Activated CD4-positive, alpha-beta memory T cell treated with anti-CD3 and anti-CD28 coated beads for 36 hours (primary cell): ENCODE results near the gene SPECC1L. TPM values are rescaled to one million over a fixed set of nuclear protein-coding genes. Genes with fewer than 3 reads are reported as not detected.

Experiments
- CTCF ChIA-PET: fragments of 350-600 bp; sonication (Branson Sonifier 250); formaldehyde crosslinking; loops from one replicate; lab custom pipeline; 2021; ENCODE audit warnings: antibody characterized with exemption, inconsistent platforms; lab: Charles Lee
- POLR2A ChIA-PET: fragments of 350-600 bp; sonication (Branson Sonifier 250); formaldehyde crosslinking; loops from one replicate; lab custom pipeline; 2021; ENCODE audit warnings: antibody characterized with exemption; lab: Charles Lee
- DNase-seq: peaks from one replicate; pipeline ENCODE4 v3.0.0-alpha.2; 2020
- H3K27ac Mint-ChIP-seq: one replicate; pipeline ENCODE4 v1.8.0; 2021; ENCODE audit warnings: mixed read lengths
- H3K27me3 Mint-ChIP-seq: one replicate; pipeline ENCODE4 v1.8.0; 2021; ENCODE audit warnings: mixed read lengths
- H3K36me3 Mint-ChIP-seq: one replicate; pipeline ENCODE4 v1.8.0; 2021; ENCODE audit warnings: mixed read lengths
- H3K4me1 Mint-ChIP-seq: one replicate; pipeline ENCODE4 v1.8.0; 2021; ENCODE audit warnings: low read depth, mixed read lengths
- H3K4me3 Mint-ChIP-seq: one replicate; pipeline ENCODE4 v1.8.0; 2021; ENCODE audit warnings: mild to moderate bottlenecking, mixed read lengths
- H3K9me3 Mint-ChIP-seq: one replicate; pipeline ENCODE4 v1.8.0; 2021; ENCODE audit warnings: mixed read lengths
- intact Hi-C: fragments of 100-400 bp; cut with micrococcal nuclease; formaldehyde crosslinking; loops from one replicate; pipeline ENCODE4 v1.15.1; 2023
- total RNA-seq, 2 experiments: library from RNA; stranded (reverse); gene quantifications; one replicate each; pipeline ENCODE4 v1.2.3, GENCODE V29; 2021

The SPECC1L gene
- total RNA-seq, 2 experiments from 2014 or later: 27.7 to 34.3 TPM

GRCh38 chr22:24417200-24417599 lies 146.6 kb downstream of the SPECC1L start:
- Mint-ChIP-seq H3K27ac (no peak overlapping the region), H3K36me3 (peaks cover 2% of the 10 kb centered on the region), H3K27me3 (peaks cover 2% of the 10 kb centered on the region), H3K4me3 (no peak overlapping the region), H3K9me3 (no peaks in the 10 kb centered on the region), H3K4me1 (no peaks in the 10 kb centered on the region)
- intact Hi-C loops: no loop called here
- no peak for DNase-seq
- ChIA-PET CTCF (interaction anchor here (0.8 to 1.6 kb wide), 3 partner anchors 85 to 109 kb away, joined by 3 to 6 read pairs (median 3); no protein-coding TSS in a partner anchor), POLR2A (no interaction called here)

GRCh38 chr22:24417901-24418641 lies 147.4 kb downstream of the SPECC1L start:
- intact Hi-C loops: no loop called here
- peaks cover 2% of the 10 kb centered on the region for H3K36me3 Mint-ChIP-seq
- ChIA-PET POLR2A (no interaction called here), CTCF (interaction anchor here (0.5 to 1.6 kb wide), 3 partner anchors 94 to 108 kb away, joined by 3 to 4 read pairs (median 3); no protein-coding TSS in a partner anchor)
- no peaks in the 10 kb centered on the region for H3K9me3 Mint-ChIP-seq
- peaks cover 5% of the 10 kb centered on the region for H3K27me3 Mint-ChIP-seq
- no peaks in the 10 kb centered on the region for H3K4me1 Mint-ChIP-seq
- DNase-seq: no peak
- no peak overlapping the region for H3K4me3 Mint-ChIP-seq
- no peak overlapping the region for H3K27ac Mint-ChIP-seq

GRCh38 chr22:24418786-24419474 lies 148.3 kb downstream of the SPECC1L start:
- Mint-ChIP-seq H3K27ac (no peak overlapping the region), H3K4me1 (no peaks in the 10 kb centered on the region), H3K36me3 (peaks cover 2% of the 10 kb centered on the region), H3K27me3 (peaks cover 5% of the 10 kb centered on the region), H3K4me3 (no peak overlapping the region), H3K9me3 (no peaks in the 10 kb centered on the region)
- DNase-seq: no peak
- CTCF ChIA-PET: interaction anchor here (1.6 kb wide), 1 partner anchor 107 kb away, joined by 3 read pairs; no protein-coding TSS in a partner anchor
- POLR2A ChIA-PET: no interaction called here
- intact Hi-C loops: no loop called here

GRCh38 chr22:24419475-24419850 lies 148.8 kb downstream of the SPECC1L start:
- Mint-ChIP-seq H3K4me1 (no peaks in the 10 kb centered on the region), H3K27me3 (peaks cover 5% of the 10 kb centered on the region), H3K9me3 (no peaks in the 10 kb centered on the region), H3K27ac (no peak overlapping the region), H3K4me3 (no peak overlapping the region), H3K36me3 (peaks cover 2% of the 10 kb centered on the region)
- intact Hi-C loops: no loop called here
- no peak for DNase-seq
- POLR2A ChIA-PET: no interaction called here
- CTCF ChIA-PET: interaction anchor here (1.3 to 1.6 kb wide), 2 partner anchors 106 to 109 kb away, joined by 3 to 5 read pairs; no protein-coding TSS in a partner anchor

GRCh38 chr22:24420072-24420976 lies 149.7 kb downstream of the SPECC1L start:
- no peak for DNase-seq
- H3K27ac Mint-ChIP-seq: no peak overlapping the region
- POLR2A ChIA-PET: no interaction called here
- peaks cover 5% of the 10 kb centered on the region for H3K27me3 Mint-ChIP-seq
- H3K36me3 Mint-ChIP-seq: peaks cover under 1% of the 10 kb centered on the region
- H3K9me3 Mint-ChIP-seq: no peaks in the 10 kb centered on the region
- peaks cover under 1% of the 10 kb centered on the region for H3K4me1 Mint-ChIP-seq
- CTCF ChIA-PET: interaction anchor here (1.3 to 8.8 kb wide), 3 partner anchors 85 to 109 kb away, joined by 5 to 102 read pairs (median 13); no protein-coding TSS in a partner anchor
- H3K4me3 Mint-ChIP-seq: no peak overlapping the region
- intact Hi-C loops: no loop called here

GRCh38 chr22:24420977-24421343 lies 150.3 kb downstream of the SPECC1L start:
- H3K4me3 Mint-ChIP-seq: no peak overlapping the region
- H3K4me1 Mint-ChIP-seq: peaks cover 7% of the 10 kb centered on the region
- intact Hi-C loops: loop anchor here (1.0 kb wide), 2 partner anchors 82 to 104 kb away; no protein-coding TSS in a partner anchor
- ChIA-PET POLR2A (no interaction called here), CTCF (interaction anchor here (0.9 to 8.8 kb wide), 5 partner anchors 18 to 101 kb away, joined by 3 to 102 read pairs (median 12); no protein-coding TSS in a partner anchor)
- H3K27ac Mint-ChIP-seq: no peak overlapping the region
- H3K9me3 Mint-ChIP-seq: no peaks in the 10 kb centered on the region
- no peaks in the 10 kb centered on the region for H3K36me3 Mint-ChIP-seq
- DNase-seq: no peak
- H3K27me3 Mint-ChIP-seq: peaks cover 5% of the 10 kb centered on the region

GRCh38 chr22:24421428-24421931 lies 150.8 kb downstream of the SPECC1L start:
- POLR2A ChIA-PET: no interaction called here
- intact Hi-C loops: loop anchor here (1.0 kb wide), 2 partner anchors 82 to 104 kb away; no protein-coding TSS in a partner anchor
- no peaks in the 10 kb centered on the region for H3K36me3 Mint-ChIP-seq
- peaks cover 5% of the 10 kb centered on the region for H3K27me3 Mint-ChIP-seq
- H3K9me3 Mint-ChIP-seq: no peaks in the 10 kb centered on the region
- CTCF ChIA-PET: interaction anchor here (0.9 to 8.8 kb wide), 8 partner anchors 10 to 109 kb away, joined by 3 to 102 read pairs (median 9); no protein-coding TSS in a partner anchor
- H3K4me3 Mint-ChIP-seq: no peak overlapping the region
- peaks cover 12% of the 10 kb centered on the region for H3K4me1 Mint-ChIP-seq
- H3K27ac Mint-ChIP-seq: no peak overlapping the region
- peak; percentile 50 for DNase-seq

- no peaks in the 10 kb centered on the region for H3K9me3 Mint-ChIP-seq
- DNase-seq: no peak
- H3K27me3 Mint-ChIP-seq: peaks cover 5% of the 10 kb centered on the region
- peak overlapping the region; percentile 50 for H3K4me3 Mint-ChIP-seq
- POLR2A ChIA-PET: no interaction called here
- CTCF ChIA-PET: interaction anchor here (0.5 to 8.8 kb wide), 13 partner anchors 10 to 108 kb away, joined by 3 to 102 read pairs (median 6); no protein-coding TSS in a partner anchor
- H3K4me1 Mint-ChIP-seq: peaks cover 19% of the 10 kb centered on the region
- no peaks in the 10 kb centered on the region for H3K36me3 Mint-ChIP-seq
- no peak overlapping the region for H3K27ac Mint-ChIP-seq
- intact Hi-C loops: no loop called here
These were observed 151.6 kb downstream of the SPECC1L start for GRCh38 chr22:24422102-24422665.

- CTCF ChIA-PET: interaction anchor here (0.8 to 8.8 kb wide), 22 partner anchors 8 to 267 kb away, joined by 3 to 102 read pairs (median 4); partner anchors contain the start of genes GUCD1 and SNRPD3
- POLR2A ChIA-PET: interaction anchor here (1.4 to 4.4 kb wide), 2 partner anchors 12 to 131 kb away, joined by 4 to 16 read pairs; partner anchors contain the start of gene GUCD1
- H3K4me3 Mint-ChIP-seq: peak overlapping the region; percentile 59
- peaks cover 5% of the 10 kb centered on the region for H3K27me3 Mint-ChIP-seq
- H3K4me1 Mint-ChIP-seq: peaks cover 25% of the 10 kb centered on the region
- H3K27ac Mint-ChIP-seq: no peak overlapping the region
- peaks cover 3% of the 10 kb centered on the region for H3K36me3 Mint-ChIP-seq
- intact Hi-C loops: no loop called here
- DNase-seq: peak; percentile 73
- H3K9me3 Mint-ChIP-seq: no peaks in the 10 kb centered on the region
These were observed 152.9 kb downstream of the SPECC1L start for GRCh38 chr22:24423519-24424000.

- Mint-ChIP-seq H3K9me3 (no peaks in the 10 kb centered on the region), H3K36me3 (peaks cover 3% of the 10 kb centered on the region), H3K4me1 (peaks cover 28% of the 10 kb centered on the region), H3K4me3 (peak overlapping the region; percentile 77), H3K27me3 (peaks cover 5% of the 10 kb centered on the region), H3K27ac (no peak overlapping the region)
- intact Hi-C loops: no loop called here
- ChIA-PET POLR2A (interaction anchor here (1.4 to 4.4 kb wide), 2 partner anchors 11 to 130 kb away, joined by 4 to 16 read pairs; partner anchors contain the start of gene GUCD1), CTCF (interaction anchor here (0.7 to 8.8 kb wide), 24 partner anchors 9 to 268 kb away, joined by 3 to 102 read pairs (median 4); partner anchors contain the start of genes GUCD1 and SNRPD3)
- DNase-seq: peak; percentile 62
These were observed 153.6 kb downstream of the SPECC1L start for GRCh38 chr22:24424001-24424900.
